ENCODE measurements around the gene HMGA1.

HMGA1 gene

GRCh38 chr6:34201455-34202107 is 35.1 kb upstream of the HMGA1 start:
- no peak overlapping the region for H2BK12ac ChIP-seq (ENCODE audit: low read length)
- H3K79me2 ChIP-seq (ENCODE audit: control insufficient read depth, insufficient read depth, low read length, poor library complexity): no peaks in the 10 kb centered on the region
- H3K23ac ChIP-seq (ENCODE audit: low read length): no peak overlapping the region
- H3K4me3 ChIP-seq (ENCODE audit: low read depth, low read length): no peak overlapping the region
- H2BK5ac ChIP-seq (ENCODE audit: low read depth, low read length, poor library complexity): no peak overlapping the region
- no peak overlapping the region for H4K8ac ChIP-seq (ENCODE audit: low read depth, low read length)
- no peak overlapping the region for H3K4me2 ChIP-seq (ENCODE audit: low read length)
- H3K36me3 ChIP-seq (ENCODE audit: control insufficient read depth in 1 of 2, insufficient read depth in 2 of 2, low read length in 2 of 2): no peaks in the 10 kb centered on the region
- no peak overlapping the region for H4K91ac ChIP-seq (ENCODE audit: low read depth, low read length)
- H3K79me1 ChIP-seq (ENCODE audit: low read length): no peaks in the 10 kb centered on the region
- no peak overlapping the region for H3K18ac ChIP-seq (ENCODE audit: low read length)
- H3K4ac ChIP-seq (ENCODE audit: low read depth, low read length): no peak overlapping the region
- H2BK120ac ChIP-seq (ENCODE audit: insufficient read depth, low read length, poor library complexity): no peak overlapping the region
- WGBS (ENCODE audit: extremely low coverage, insufficient coverage, insufficient read length): no CpG with 5 or more reads among the region's 4 CpGs
- no peak overlapping the region for H3K9ac ChIP-seq (ENCODE audit: low read length)
- H3K9me3 ChIP-seq (ENCODE audit: insufficient read depth, low read depth, low read length): no peaks in the 10 kb centered on the region
- DNase-seq: peak; percentile 60 to 76
- no peak overlapping the region for H3K27ac ChIP-seq (ENCODE audit: low read depth, low read length)
- no peak overlapping the region for H2AFZ ChIP-seq (ENCODE audit: insufficient read depth, low read length, poor library complexity)
- no peak overlapping the region for H4K12ac ChIP-seq (ENCODE audit: low read depth, low read length)
- H3K4me1 ChIP-seq (ENCODE audit: control insufficient read depth in 1 of 2, insufficient read depth in 2 of 2, low read length in 2 of 2): peaks cover 0 to under 1% of the 10 kb centered on the region in 2 experiments
- H3K14ac ChIP-seq (ENCODE audit: low read length): no peak overlapping the region
- H3K27me3 ChIP-seq (ENCODE audit: insufficient read depth, low read length): no peaks in the 10 kb centered on the region
- H2AK5ac ChIP-seq (ENCODE audit: low read length): no peak overlapping the region

- Histone ChIP-seq H2AFZ (ENCODE audit: insufficient read depth, low read length, poor library complexity) (no peak overlapping the region), H2AK5ac (ENCODE audit: low read length) (no peak overlapping the region), H3K9ac (ENCODE audit: low read length) (no peak overlapping the region), H2BK120ac (ENCODE audit: insufficient read depth, low read length, poor library complexity) (no peak overlapping the region), H4K91ac (ENCODE audit: low read depth, low read length) (no peak overlapping the region), H3K27ac (ENCODE audit: low read depth, low read length) (no peak overlapping the region), H2BK12ac (ENCODE audit: low read length) (no peak overlapping the region), H3K23ac (ENCODE audit: low read length) (no peak overlapping the region), H2BK5ac (ENCODE audit: low read depth, low read length, poor library complexity) (no peak overlapping the region), H3K79me2 (ENCODE audit: control insufficient read depth, insufficient read depth, low read length, poor library complexity) (no peaks in the 10 kb centered on the region), H3K36me3 (ENCODE audit: control insufficient read depth in 1 of 2, insufficient read depth in 2 of 2, low read length in 2 of 2) (no peaks in the 10 kb centered on the region), H3K4me3 (ENCODE audit: low read depth, low read length) (no peak overlapping the region), H3K4ac (ENCODE audit: low read depth, low read length) (no peak overlapping the region), H3K79me1 (ENCODE audit: low read length) (no peaks in the 10 kb centered on the region), H4K8ac (ENCODE audit: low read depth, low read length) (no peak overlapping the region), H3K9me3 (ENCODE audit: insufficient read depth, low read depth, low read length) (no peaks in the 10 kb centered on the region), H3K4me2 (ENCODE audit: low read length) (no peak overlapping the region), H3K27me3 (ENCODE audit: insufficient read depth, low read length) (no peaks in the 10 kb centered on the region), H3K18ac (ENCODE audit: low read length) (no peak overlapping the region), H4K12ac (ENCODE audit: low read depth, low read length) (no peak overlapping the region), H3K14ac (ENCODE audit: low read length) (no peak overlapping the region), H3K4me1 (ENCODE audit: control insufficient read depth in 1 of 2, insufficient read depth in 2 of 2, low read length in 2 of 2) (no peaks in the 10 kb centered on the region)
- no CpG with 5 or more reads among the region's 20 CpGs for WGBS (ENCODE audit: extremely low coverage, insufficient coverage, insufficient read length)
- no peak for DNase-seq
These were observed 34.1 kb upstream of the HMGA1 start for GRCh38 chr6:34202329-34203201.

GRCh38 chr6:34204693-34205092 is 32.0 kb upstream of the HMGA1 start:
- no CpG with 5 or more reads among the region's 4 CpGs for WGBS (ENCODE audit: extremely low coverage, insufficient coverage, insufficient read length)
- Histone ChIP-seq H2AK5ac (ENCODE audit: low read length) (no peak overlapping the region), H3K18ac (ENCODE audit: low read length) (no peak overlapping the region), H3K79me1 (ENCODE audit: low read length) (no peaks in the 10 kb centered on the region), H3K36me3 (ENCODE audit: control insufficient read depth in 1 of 2, insufficient read depth in 2 of 2, low read length in 2 of 2) (no peaks in the 10 kb centered on the region), H3K9me3 (ENCODE audit: insufficient read depth, low read depth, low read length) (no peaks in the 10 kb centered on the region), H3K4ac (ENCODE audit: low read depth, low read length) (no peak overlapping the region), H3K23ac (ENCODE audit: low read length) (no peak overlapping the region), H2BK120ac (ENCODE audit: insufficient read depth, low read length, poor library complexity) (no peak overlapping the region), H4K91ac (ENCODE audit: low read depth, low read length) (no peak overlapping the region), H2BK12ac (ENCODE audit: low read length) (no peak overlapping the region), H3K4me3 (ENCODE audit: low read depth, low read length) (no peak overlapping the region), H3K79me2 (ENCODE audit: control insufficient read depth, insufficient read depth, low read length, poor library complexity) (no peaks in the 10 kb centered on the region), H2BK5ac (ENCODE audit: low read depth, low read length, poor library complexity) (no peak overlapping the region), H3K27me3 (ENCODE audit: insufficient read depth, low read length) (no peaks in the 10 kb centered on the region), H3K9ac (ENCODE audit: low read length) (no peak overlapping the region), H3K14ac (ENCODE audit: low read length) (no peak overlapping the region), H4K8ac (ENCODE audit: low read depth, low read length) (no peak overlapping the region), H2AFZ (ENCODE audit: insufficient read depth, low read length, poor library complexity) (no peak overlapping the region), H3K27ac (ENCODE audit: low read depth, low read length) (no peak overlapping the region), H3K4me2 (ENCODE audit: low read length) (no peak overlapping the region), H4K12ac (ENCODE audit: low read depth, low read length) (no peak overlapping the region), H3K4me1 (ENCODE audit: control insufficient read depth in 1 of 2, insufficient read depth in 2 of 2, low read length in 2 of 2) (no peaks in the 10 kb centered on the region)
- no peak for DNase-seq

- no peak overlapping the region for H4K8ac ChIP-seq (ENCODE audit: low read depth, low read length)
- H2AK5ac ChIP-seq (ENCODE audit: low read length): no peak overlapping the region
- no peak overlapping the region for H3K4me3 ChIP-seq (ENCODE audit: low read depth, low read length)
- no peak overlapping the region for H3K4ac ChIP-seq (ENCODE audit: low read depth, low read length)
- no peak overlapping the region for H3K18ac ChIP-seq (ENCODE audit: low read length)
- H4K12ac ChIP-seq (ENCODE audit: low read depth, low read length): no peak overlapping the region
- H3K27ac ChIP-seq (ENCODE audit: low read depth, low read length): no peak overlapping the region
- no peak overlapping the region for H2BK12ac ChIP-seq (ENCODE audit: low read length)
- no peaks in the 10 kb centered on the region for H3K79me2 ChIP-seq (ENCODE audit: control insufficient read depth, insufficient read depth, low read length, poor library complexity)
- no peak overlapping the region for H3K23ac ChIP-seq (ENCODE audit: low read length)
- no peak overlapping the region for H3K9ac ChIP-seq (ENCODE audit: low read length)
- no peak overlapping the region for H4K91ac ChIP-seq (ENCODE audit: low read depth, low read length)
- H2BK120ac ChIP-seq (ENCODE audit: insufficient read depth, low read length, poor library complexity): no peak overlapping the region
- no peak overlapping the region for H3K14ac ChIP-seq (ENCODE audit: low read length)
- H2AFZ ChIP-seq (ENCODE audit: insufficient read depth, low read length, poor library complexity): no peak overlapping the region
- H3K36me3 ChIP-seq (ENCODE audit: control insufficient read depth in 1 of 2, insufficient read depth in 2 of 2, low read length in 2 of 2): no peaks in the 10 kb centered on the region
- no peak for DNase-seq
- no peak overlapping the region for H2BK5ac ChIP-seq (ENCODE audit: low read depth, low read length, poor library complexity)
- H3K27me3 ChIP-seq (ENCODE audit: insufficient read depth, low read length): no peaks in the 10 kb centered on the region
- no peaks in the 10 kb centered on the region for H3K79me1 ChIP-seq (ENCODE audit: low read length)
- H3K9me3 ChIP-seq (ENCODE audit: insufficient read depth, low read depth, low read length): no peaks in the 10 kb centered on the region
- H3K4me1 ChIP-seq (ENCODE audit: control insufficient read depth in 1 of 2, insufficient read depth in 2 of 2, low read length in 2 of 2): no peaks in the 10 kb centered on the region
- H3K4me2 ChIP-seq (ENCODE audit: low read length): no peak overlapping the region
- no CpG with 5 or more reads among the region's 3 CpGs for WGBS (ENCODE audit: extremely low coverage, insufficient coverage, insufficient read length)
These were observed 31.2 kb upstream of the HMGA1 start for GRCh38 chr6:34205466-34205865.
